HepG2 (cell line): ENCODE results near the gene CTIF. TPM values are rescaled to one million over a fixed set of nuclear protein-coding genes. Genes with fewer than 3 reads are reported as not detected.

Experiments
- ATF7 ChIP-seq, 2 experiments: fragments of 450-650 bp in 1 of 2; sonication (generic) in 1 of 2; formaldehyde crosslinking in 1 of 2; IDR thresholded peaks; 2 replicates each; pipeline versions ENCODE4 v1.4.0 to v1.6.1; 2016 to 2020; ENCODE audit warnings: antibody characterized with exemption in 1 of 2, mild to moderate bottlenecking in 1 of 2, missing genetic modification reagents in 1 of 2
- BCL6 ChIP-seq: IDR thresholded peaks from 2 replicates; pipeline ENCODE4 v1.6.1; 2016; ENCODE audit warnings: missing genetic modification reagents, missing compliant biosample characterization
- BORCS8-MEF2B ChIP-seq: sonication (generic); formaldehyde crosslinking; IDR thresholded peaks from 2 replicates; pipeline ENCODE4 v1.8.0; 2022; ENCODE audit warnings: mild to moderate bottlenecking, missing genetic modification reagents
- ETV5 ChIP-seq: IDR thresholded peaks from 2 replicates; pipeline ENCODE4 v1.6.1; 2018; ENCODE audit warnings: missing biosample characterization, missing genetic modification reagents, inconsistent platforms, borderline replicate concordance
- HNF4A ChIP-seq: sonication (generic); formaldehyde crosslinking; IDR thresholded peaks from 2 replicates; pipeline ENCODE4 v1.4.0; 2020; ENCODE audit warnings: missing genetic modification reagents
- NR2F1 ChIP-seq, 2 experiments: fragments of 450-650 bp in 1 of 2; formaldehyde crosslinking in 1 of 2; IDR thresholded peaks; 2 replicates each; pipeline versions ENCODE4 v1.5.0 to v1.6.1; 2016 to 2020; ENCODE audit warnings: mild to moderate bottlenecking in 1 of 2, missing compliant biosample characterization in 1 of 2, missing genetic modification reagents in 1 of 2, moderate library complexity in 1 of 2
- NR2F6 ChIP-seq, 2 experiments: IDR thresholded peaks; 2 replicates each; pipeline ENCODE4 v1.6.1; 2016; ENCODE audit warnings: antibody characterized with exemption in 1 of 2, mild to moderate bottlenecking in 1 of 2
- PCBP2 ChIP-seq: fragments of 200-400 bp; formaldehyde crosslinking; optimal IDR thresholded peaks from 2 replicates; pipeline ENCODE3; 2018; ENCODE audit warnings: low read length, low read depth; ENCODE audit not compliant: poor library complexity, severe bottlenecking
- POLR2G ChIP-seq: fragments of 200-400 bp; formaldehyde crosslinking; IDR thresholded peaks from 2 replicates; pipeline ENCODE4 v1.6.1; 2018; ENCODE audit warnings: mild to moderate bottlenecking, low read depth, low read length, moderate library complexity
- RARA ChIP-seq: IDR thresholded peaks from 2 replicates; pipeline ENCODE4 v1.6.1; 2016; ENCODE audit warnings: missing genetic modification reagents, missing compliant biosample characterization
- RXRA ChIP-seq: sonication (generic); formaldehyde crosslinking; IDR thresholded peaks from 2 replicates; pipeline ENCODE4 v1.5.1; 2020; ENCODE audit warnings: missing genetic modification reagents
- RXRB ChIP-seq: IDR thresholded peaks from 2 replicates; pipeline ENCODE4 v1.6.1; 2016; ENCODE audit warnings: borderline replicate concordance, missing genetic modification reagents, missing compliant biosample characterization
- SAP130 ChIP-seq: IDR thresholded peaks from 2 replicates; pipeline ENCODE4 v1.6.1; 2016; ENCODE audit warnings: low read depth
- SKIL ChIP-seq: sonication (generic); formaldehyde crosslinking; IDR thresholded peaks from 2 replicates; pipeline ENCODE4 v1.8.0; 2022; ENCODE audit warnings: missing genetic modification reagents, mild to moderate bottlenecking, moderate library complexity, borderline replicate concordance
- SOX13 ChIP-seq, 3 experiments: fragments of 450-650 bp in 1 of 3; sonication (generic) in 1 of 3; formaldehyde crosslinking in 1 of 3; IDR thresholded peaks in 2 of 3; conservative IDR thresholded peaks in 1 of 3; 2 replicates each; pipeline versions ENCODE4 v1.5.0 to v1.6.1; 2016 to 2020; ENCODE audit warnings: antibody characterized with exemption in 1 of 3, mild to moderate bottlenecking in 1 of 3, missing compliant biosample characterization in 1 of 3, missing genetic modification reagents in 1 of 3, moderate library complexity in 1 of 3
- SOX6 ChIP-seq, 2 experiments: fragments of 450-650 bp in 1 of 2; sonication (generic) in 1 of 2; formaldehyde crosslinking in 1 of 2; IDR thresholded peaks; 2 replicates each; pipeline versions ENCODE4 v1.4.0 to v1.6.1; 2017 to 2020; ENCODE audit warnings: antibody characterized with exemption in 1 of 2, mild to moderate bottlenecking in 1 of 2, missing genetic modification reagents in 1 of 2
- WIZ ChIP-seq: sonication (generic); formaldehyde crosslinking; IDR thresholded peaks from 2 replicates; pipeline ENCODE4 v1.5.1; 2020; ENCODE audit warnings: mild to moderate bottlenecking, missing genetic modification reagents
- ZBTB38 ChIP-seq: sonication (generic); formaldehyde crosslinking; IDR thresholded peaks from 2 replicates; pipeline ENCODE4 v1.5.1; 2020; ENCODE audit warnings: mild to moderate bottlenecking, missing genetic modification reagents
- ZBTB44 ChIP-seq: sonication (generic); formaldehyde crosslinking; IDR thresholded peaks from 2 replicates; pipeline ENCODE4 v1.4.0; 2020; ENCODE audit warnings: missing genetic modification reagents
- ZGPAT ChIP-seq: IDR thresholded peaks from 2 replicates; pipeline ENCODE4 v1.6.1; 2016; ENCODE audit warnings: mild to moderate bottlenecking
- polyA plus RNA-seq, 8 experiments: library from polyadenylated mRNA; depleted of rRNA in 3 of 8; stranded (reverse) in 7 of 8; unstranded in 1 of 8; fragments of >200 nt; fragmentation: Illumina TruSeq in 4 of 8; extraction: Trizol in 4 of 8; gene quantifications; 2 replicates each; pipeline versions ENCODE4 v1.2.1 to v1.2.3, GENCODE V29; 2011 to 2016; ENCODE audit warnings: low read depth in 4 of 8, missing spikeins in 1 of 8, mixed read lengths in 1 of 8; ENCODE audit not compliant: insufficient read depth in 1 of 8
- total RNA-seq, 5 experiments: library from RNA; depleted of rRNA; stranded (reverse); fragments of >200 nt; fragmentation: Illumina TruSeq; extraction: Trizol; gene quantifications; 2 replicates each; pipeline ENCODE4 v1.2.3, GENCODE V29; 2016; ENCODE audit warnings: low read depth in 1 of 5
- TF ChIP-seq, protein P1 (sequence below): sonication (generic); formaldehyde crosslinking; IDR thresholded peaks from 2 replicates; pipeline ENCODE4 v1.5.1; 2020; ENCODE audit warnings: missing genetic modification reagents, mild to moderate bottlenecking, borderline replicate concordance

The CTIF gene
- total and polyA plus RNA-seq, 2 of the 13 experiments (the other 11 are each of a cell fraction or from before 2014, with no cell fraction given), result 18.2 to 28.0 TPM

- TF ChIP-seq SKIL (CRISPR knock-in tag) (peak; percentile 48; the same call in 1 of the 2 replicates), PCBP2 (no peak), BCL6 (CRISPR knock-in tag) (peak; percentile 35; the same call in 1 of the 2 replicates), WIZ (CRISPR knock-in tag) (no peak), NR2F1 (CRISPR knock-in tag; IDR thresholded peaks at IDR 0.05) (0 out of 4 replicates have a peak, but pooled peaks of 1 of the 2 experiments have one; percentile 14), HNF4A (peak; percentile 41), POLR2G (no peak), RXRA (CRISPR knock-in tag) (peak; percentile 89), ETV5 (CRISPR knock-in tag) (peak; percentile 51; the same call in 1 of the 2 replicates), SOX6 (IDR thresholded peaks at IDR 0.05) (no peak), SOX6 (CRISPR knock-in tag; IDR thresholded peaks at IDR 0.05) (peak; percentile 78), NR2F6 (IDR thresholded peaks at IDR 0.05) (peak; percentile 37), NR2F6 (CRISPR knock-in tag; IDR thresholded peaks at IDR 0.05) (peak; percentile 82), ZBTB38 (CRISPR knock-in tag) (0 out of 2 replicates have a peak, but pooled peaks have one; percentile 25), RXRB (CRISPR knock-in tag) (peak; percentile 33; the same call in 1 of the 2 replicates), ATF7 (IDR thresholded peaks at IDR 0.05) (no peak), ATF7 (CRISPR knock-in tag; IDR thresholded peaks at IDR 0.05) (no peak), ZBTB44 (no peak), ZGPAT (0 out of 2 replicates have a peak, but pooled peaks have one; percentile 20), BORCS8-MEF2B (CRISPR knock-in tag) (no peak; the same call in 1 of the 2 replicates), RARA (CRISPR knock-in tag) (peak; percentile 88), SOX13 (IDR thresholded peaks at IDR 0.05) (no peak), SOX13 (CRISPR knock-in tag; conservative IDR thresholded peaks at IDR 0.05 in 1 of 2, IDR thresholded peaks at IDR 0.05 in 1 of 2) (peak in 1 of 2 experiments; percentile 63; a peak in 2 of 4 replicates), SAP130 (0 out of 2 replicates have a peak, but pooled peaks have one; percentile 48)
- TF ChIP-seq, protein P1, sequence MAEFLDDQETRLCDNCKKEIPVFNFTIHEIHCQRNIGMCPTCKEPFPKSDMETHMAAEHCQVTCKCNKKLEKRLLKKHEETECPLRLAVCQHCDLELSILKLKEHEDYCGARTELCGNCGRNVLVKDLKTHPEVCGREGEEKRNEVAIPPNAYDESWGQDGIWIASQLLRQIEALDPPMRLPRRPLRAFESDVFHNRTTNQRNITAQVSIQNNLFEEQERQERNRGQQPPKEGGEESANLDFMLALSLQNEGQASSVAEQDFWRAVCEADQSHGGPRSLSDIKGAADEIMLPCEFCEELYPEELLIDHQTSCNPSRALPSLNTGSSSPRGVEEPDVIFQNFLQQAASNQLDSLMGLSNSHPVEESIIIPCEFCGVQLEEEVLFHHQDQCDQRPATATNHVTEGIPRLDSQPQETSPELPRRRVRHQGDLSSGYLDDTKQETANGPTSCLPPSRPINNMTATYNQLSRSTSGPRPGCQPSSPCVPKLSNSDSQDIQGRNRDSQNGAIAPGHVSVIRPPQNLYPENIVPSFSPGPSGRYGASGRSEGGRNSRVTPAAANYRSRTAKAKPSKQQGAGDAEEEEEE (CRISPR knock-in tag), result no peak
Measured at GRCh38 chr18:48878471-48878870, 339.6 kb downstream of the CTIF start (continued).
